ENCODE results near the gene DHX9.

Gene DHX9

GRCh38 chr1:182839209-182840066 is at the start of gene DHX9:
Gene DHX9, plus strand, starts transcription at chr1:182839347. Its CDS starts 3,220 bp downstream, at chr1:182842567.
- peak in 55 of 56 donors; percentile 16 to 99 (median 92) for DNase-seq

GRCh38 chr1:182791281-182792179 is 47.6 kb upstream of the DHX9 start:
- no peak for DNase-seq

GRCh38 chr1:182794091-182794490 is 45.1 kb upstream of the DHX9 start:
- DNase-seq = no peak

GRCh38 chr1:182794676-182795201 is 44.4 kb upstream of the DHX9 start:
- no peak for DNase-seq

GRCh38 chr1:182795563-182796228 is 43.5 kb upstream of the DHX9 start:
- DNase-seq = no peak

- DNase-seq = peak in 17 of 56 donors; percentile 8 to 71 (median 21)
These were observed 36.9 kb upstream of the DHX9 start for GRCh38 chr1:182802006-182802803.

- DNase-seq = no peak
These were observed 35.3 kb upstream of the DHX9 start for GRCh38 chr1:182803846-182804245.

GRCh38 chr1:182806015-182806678 is 33.0 kb upstream of the DHX9 start:
- DNase-seq = no peak

GRCh38 chr1:182807907-182808306 is 31.2 kb upstream of the DHX9 start:
- DNase-seq = no peak

- no peak for DNase-seq
These were observed 29.7 kb upstream of the DHX9 start for GRCh38 chr1:182809414-182809957.

GRCh38 chr1:182811975-182812722 is 27.0 kb upstream of the DHX9 start:
- DNase-seq = peak in 6 of 56 donors; percentile 9 to 29 (median 23)

- DNase-seq = no peak
These were observed 22.3 kb upstream of the DHX9 start for GRCh38 chr1:182816863-182817262.

GRCh38 chr1:182817802-182818201 is 21.3 kb upstream of the DHX9 start:
- no peak for DNase-seq

GRCh38 chr1:182823220-182823619 is 15.9 kb upstream of the DHX9 start:
- DNase-seq = no peak

GRCh38 chr1:182826892-182827291 is 12.3 kb upstream of the DHX9 start:
- no peak for DNase-seq

GRCh38 chr1:182829285-182829932 is 9.7 kb upstream of the DHX9 start:
- DNase-seq = no peak

GRCh38 chr1:182833271-182833670 is 5.9 kb upstream of the DHX9 start:
- no peak for DNase-seq

- DNase-seq = no peak
These were observed 4.8 kb upstream of the DHX9 start for GRCh38 chr1:182834326-182834725.
